Bronchial epithelial cell (primary cell): ENCODE results near the gene BZW1. TPM values are rescaled to one million over a fixed set of nuclear protein-coding genes. Genes with fewer than 3 reads are reported as not detected.

Experiments
- DNase-seq: peaks from one replicate; pipeline ENCODE4 v3.0.0-alpha.2; 2010; ENCODE audit warnings: low read depth
- FAIRE-seq: peaks from 2 replicates; lab custom pipeline; 2011; peaks lifted over from hg19 to GRCh38; lab: Jason Lieb, UNC
- H3K27me3 ChIP-seq: 2 replicates; pipeline ENCODE4 v1.5.1; 2011; ENCODE audit warnings: low read length; ENCODE audit not compliant: control insufficient read depth, insufficient read depth
- H3K36me3 ChIP-seq: 2 replicates; pipeline ENCODE4 v1.5.1; 2011; ENCODE audit warnings: low read length; ENCODE audit not compliant: control insufficient read depth, insufficient read depth
- H3K4me3 ChIP-seq: 2 replicates; pipeline ENCODE4 v1.5.1; 2011; ENCODE audit warnings: mild to moderate bottlenecking, low read depth, low read length, control low read depth
- total RNA-seq: library from RNA; depleted of rRNA; stranded (reverse); fragments of >200 nt; gene quantifications from 2 replicates; pipeline ENCODE4 v1.2.1, GENCODE V29; 2014
- TF ChIP-seq, protein P1 (sequence below): IDR thresholded peaks from 2 replicates; pipeline ENCODE4 v1.5.1; 2011; ENCODE audit warnings: mild to moderate bottlenecking, moderate library complexity, low read length, control low read depth, inconsistent platforms; ENCODE audit not compliant: insufficient read depth, severe bottlenecking

The BZW1 gene
- total RNA-seq, 1 donor from 2014 or later = 546 TPM

GRCh38 chr2:200767111-200767885 is 44.4 kb upstream of the BZW1 start:
- Histone ChIP-seq H3K4me3 (no peak overlapping the region), H3K27me3 (no peaks in the 10 kb centered on the region), H3K36me3 (no peaks in the 10 kb centered on the region)
- peak; percentile 52 for DNase-seq
- TF ChIP-seq, protein P1, sequence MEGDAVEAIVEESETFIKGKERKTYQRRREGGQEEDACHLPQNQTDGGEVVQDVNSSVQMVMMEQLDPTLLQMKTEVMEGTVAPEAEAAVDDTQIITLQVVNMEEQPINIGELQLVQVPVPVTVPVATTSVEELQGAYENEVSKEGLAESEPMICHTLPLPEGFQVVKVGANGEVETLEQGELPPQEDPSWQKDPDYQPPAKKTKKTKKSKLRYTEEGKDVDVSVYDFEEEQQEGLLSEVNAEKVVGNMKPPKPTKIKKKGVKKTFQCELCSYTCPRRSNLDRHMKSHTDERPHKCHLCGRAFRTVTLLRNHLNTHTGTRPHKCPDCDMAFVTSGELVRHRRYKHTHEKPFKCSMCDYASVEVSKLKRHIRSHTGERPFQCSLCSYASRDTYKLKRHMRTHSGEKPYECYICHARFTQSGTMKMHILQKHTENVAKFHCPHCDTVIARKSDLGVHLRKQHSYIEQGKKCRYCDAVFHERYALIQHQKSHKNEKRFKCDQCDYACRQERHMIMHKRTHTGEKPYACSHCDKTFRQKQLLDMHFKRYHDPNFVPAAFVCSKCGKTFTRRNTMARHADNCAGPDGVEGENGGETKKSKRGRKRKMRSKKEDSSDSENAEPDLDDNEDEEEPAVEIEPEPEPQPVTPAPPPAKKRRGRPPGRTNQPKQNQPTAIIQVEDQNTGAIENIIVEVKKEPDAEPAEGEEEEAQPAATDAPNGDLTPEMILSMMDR = no peak
- no peak for FAIRE-seq

DNA sequence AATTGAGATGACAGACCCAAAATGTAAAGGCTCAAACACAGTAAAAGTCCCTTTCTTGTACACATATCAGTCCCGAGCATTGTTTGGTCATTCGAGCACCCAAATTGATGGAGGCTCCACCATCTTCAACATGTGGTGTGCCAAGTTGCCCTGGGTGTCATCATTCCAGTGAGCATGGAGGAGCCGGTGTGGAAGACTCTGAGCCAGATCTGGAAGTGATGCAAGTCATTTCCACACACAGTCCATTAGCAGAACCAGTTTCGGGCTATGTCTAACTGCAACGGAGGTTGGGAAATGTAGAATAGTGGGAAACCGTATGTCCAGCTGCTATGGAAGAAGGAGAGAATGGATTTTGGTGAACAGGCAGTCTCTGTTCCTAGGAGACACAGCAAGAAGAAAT is 40.9 kb upstream of the BZW1 start:
- no peak for DNase-seq
- FAIRE-seq = no peak
- H3K36me3 ChIP-seq = no peaks in the 10 kb centered on the region
- H3K27me3 ChIP-seq = no peaks in the 10 kb centered on the region
- H3K4me3 ChIP-seq = no peak overlapping the region
- TF ChIP-seq, protein P1 = no peak

GRCh38 chr2:200772620-200773019 is 39.1 kb upstream of the BZW1 start:
- Histone ChIP-seq H3K27me3 (no peaks in the 10 kb centered on the region), H3K36me3 (no peaks in the 10 kb centered on the region), H3K4me3 (no peak overlapping the region)
- no peak for FAIRE-seq
- no peak for DNase-seq
- TF ChIP-seq, protein P1 = no peak

DNA sequence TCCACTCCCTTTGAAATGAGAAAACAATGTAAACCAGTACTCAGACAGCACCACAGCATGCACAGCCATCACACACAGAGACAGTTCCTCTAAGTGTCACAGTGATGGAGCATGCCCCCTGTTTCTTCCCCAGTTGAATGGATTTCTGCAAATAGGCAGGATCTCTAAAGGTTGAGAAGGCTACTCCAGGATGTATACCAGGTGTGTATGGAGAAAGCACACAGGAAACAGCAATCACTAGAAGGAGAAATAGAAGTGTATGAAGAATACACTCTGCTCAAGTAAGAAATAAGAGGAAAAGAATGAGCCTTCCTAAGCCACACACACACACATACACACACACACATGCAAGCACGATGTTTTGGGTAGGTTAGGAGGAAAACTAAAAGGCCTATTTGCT is 38.6 kb upstream of the BZW1 start:
- Histone ChIP-seq H3K36me3 (no peaks in the 10 kb centered on the region), H3K27me3 (no peaks in the 10 kb centered on the region), H3K4me3 (no peak overlapping the region)
- TF ChIP-seq, protein P1 = no peak
- FAIRE-seq (no peak), DNase-seq (no peak)

GRCh38 chr2:200774920-200775319 is 36.8 kb upstream of the BZW1 start:
- Histone ChIP-seq H3K36me3 (no peaks in the 10 kb centered on the region), H3K27me3 (no peaks in the 10 kb centered on the region), H3K4me3 (no peak overlapping the region)
- DNase-seq = no peak
- TF ChIP-seq, protein P1 = no peak
- no peak for FAIRE-seq
